GM18526 (cell line): ENCODE data around the gene COLEC12.

Source experiments
- POLR2A ChIP-seq: IDR thresholded peaks from 3 replicates; pipeline ENCODE4 v1.6.1; 2011; ENCODE audit not compliant: insufficient read length; ENCODE audit errors: extremely low read depth

COLEC12 gene

GRCh38 chr18:395456-396250 is 104.8 kb downstream of the COLEC12 start:
- TF ChIP-seq POLR2A: no peak

GRCh38 chr18:394987-395362 is 105.5 kb downstream of the COLEC12 start:
- no peak for TF ChIP-seq POLR2A

GRCh38 chr18:394262-394986 is 106.1 kb downstream of the COLEC12 start:
- no peak for TF ChIP-seq POLR2A

GRCh38 chr18:393574-393957 is 106.9 kb downstream of the COLEC12 start:
- no peak for TF ChIP-seq POLR2A

- TF ChIP-seq POLR2A: no peak
Measured at GRCh38 chr18:392928-393573, 107.5 kb downstream of the COLEC12 start.

GRCh38 chr18:390741-391478 is 109.6 kb downstream of the COLEC12 start:
- TF ChIP-seq POLR2A: no peak

- TF ChIP-seq POLR2A: no peak
Measured at GRCh38 chr18:389658-390357, 110.7 kb downstream of the COLEC12 start.

GRCh38 chr18:388200-388599 is 112.3 kb downstream of the COLEC12 start:
- no peak for TF ChIP-seq POLR2A

- TF ChIP-seq POLR2A: no peak
Measured at GRCh38 chr18:386994-387393, 113.5 kb downstream of the COLEC12 start.

GRCh38 chr18:384897-385296 is 115.6 kb downstream of the COLEC12 start:
- no peak for TF ChIP-seq POLR2A

- no peak for TF ChIP-seq POLR2A
Measured at GRCh38 chr18:383135-383534, 117.4 kb downstream of the COLEC12 start.

- no peak for TF ChIP-seq POLR2A
Measured at GRCh38 chr18:382423-382984, 118.0 kb downstream of the COLEC12 start.

GRCh38 chr18:379681-380330 is 120.7 kb downstream of the COLEC12 start:
- TF ChIP-seq POLR2A: no peak

GRCh38 chr18:378079-378478 is 122.4 kb downstream of the COLEC12 start:
- no peak for TF ChIP-seq POLR2A
